Heart left ventricle (tissue), 16 donors: ENCODE measurements around the gene CHST11. TPM values are rescaled to one million over a fixed set of nuclear protein-coding genes. Genes with fewer than 3 reads are reported as not detected.
A peak's percentile ranks its signal among the peaks of the same experiment; 100 is the strongest.

Experiments used
- ATAC-seq, 4 donors: fragments of 200-7000 bp; cut with Tn5 transposase; one replicate each; pipeline ENCODE4 v1.9.1; 2020 to 2022; ENCODE audit warnings: moderate library complexity in 4 of 4, mild to moderate bottlenecking in 3 of 4, moderate number of reproducible peaks in 1 of 4
- DNase-seq, 5 donors: peaks; one replicate each; pipeline ENCODE4 v3.0.0-alpha.2; 2020
- H3K27ac ChIP-seq, 12 donors: fragments of 200-600 bp; sonication (generic) in 4 of 12; one replicate each; pipeline versions ENCODE4 v1.5.0 to v1.8.0; 2016 to 2022; ENCODE audit warnings: mild to moderate bottlenecking in 2 of 12
- H3K27me3 ChIP-seq, 9 donors: fragments of 200-600 bp; sonication (generic) in 2 of 9; one replicate each; pipeline versions ENCODE4 v1.5.1 to v1.8.0; 2016 to 2022; ENCODE audit warnings: mild to moderate bottlenecking in 3 of 9
- H3K36me3 ChIP-seq, 9 donors: fragments of 200-600 bp; sonication (generic) in 2 of 9; one replicate each; pipeline versions ENCODE4 v1.5.0 to v1.8.0; 2018 to 2022; ENCODE audit warnings: mild to moderate bottlenecking in 2 of 9
- H3K4me1 ChIP-seq, 12 donors: fragments of 200-600 bp; sonication (generic) in 4 of 12; one replicate each; pipeline versions ENCODE4 v1.5.0 to v1.8.0; 2016 to 2022; ENCODE audit warnings: mild to moderate bottlenecking in 3 of 12
- H3K4me3 ChIP-seq, 12 donors: fragments of 200-600 bp; sonication (generic) in 4 of 12; one replicate each; pipeline versions ENCODE4 v1.5.0 to v1.8.0; 2017 to 2022; ENCODE audit warnings: mild to moderate bottlenecking in 9 of 12, moderate library complexity in 4 of 12
- H3K9me3 ChIP-seq, 12 donors: fragments of 200-600 bp; sonication (generic) in 4 of 12; one replicate each; pipeline versions ENCODE4 v1.5.0 to v1.8.0; 2016 to 2022; ENCODE audit warnings: mild to moderate bottlenecking in 1 of 12
- CTCF ChIP-seq, 12 donors: fragments of 200-600 bp; sonication (generic) in 4 of 12; IDR thresholded peaks; one replicate each; pipeline versions ENCODE4 v1.5.0 to v1.8.0; 2018 to 2022; ENCODE audit warnings: antibody characterized with exemption in 12 of 12, mild to moderate bottlenecking in 5 of 12
- POLR2A ChIP-seq, 2 donors: fragments of 450-650 bp; IDR thresholded peaks; one replicate each; pipeline ENCODE4 v1.6.1; 2017; ENCODE audit warnings: antibody characterized with exemption in 2 of 2, mild to moderate bottlenecking in 2 of 2, moderate library complexity in 2 of 2
- WGBS, 4 donors: extraction: QIAGEN DNeasy Blood & Tissue Kit in 2 of 4; methylation state at CpG; one replicate each; pipeline versions ENCODE4 v1.1.5 to v1.1.7; 2013 to 2018; 5-methylcytosine and 5-hydroxymethylcytosine counted together
- intact Hi-C, 10 donors: fragments of 100-400 bp; cut with DNase I; formaldehyde crosslinking; loops; one replicate each; pipeline versions ENCODE4 v1.11.1 to v1.14.2; 2022
- polyA plus RNA-seq, 2 donors: library from polyadenylated mRNA; stranded (reverse); fragments of 200-250 nt; gene quantifications; one replicate each; pipeline ENCODE4 v1.2.3, GENCODE V29; 2013
- total RNA-seq, 9 donors: library from RNA; depleted of rRNA in 2 of 9; stranded (reverse); fragments of >200 nt in 2 of 9; fragmentation: NEBNext Ultra II Directional in 3 of 9; extraction: Animal tissue kit (Norgen Biotek cat#: 25700) in 3 of 9; gene quantifications; one replicate each; pipeline versions ENCODE4 v1.1.0 to v1.2.4, GENCODE V29; 2016 to 2023
- donor health status: ischemic (EF 13 %, LVEDD 7.1; RV severe dilation, severe dysfunction).
- donor health status: healthy with polysubstance abuse.
- donor health status: DM: no; HTN: yes; CAD: no.
- donor health status: DM: no; HTN: no; CAD: no.
- donor health status: ischemic (EF 25% LVEDD 6.9; RV normal size, moderate dysfunction).
- donor health status: ischemic (EF 25% LVEDD 5.7; RV mildly dilated, moderate dysfunction).
- donor health status: healthy.
- donor health status: DM: yes; HTN: yes; CAD: no.
- donor health status: ischemic (EF 35%, LVEDD 5.7; RV mildly dilated, moderate dysfunction).
- donor health status: nonischemic (EF 11% LVEDD 7.7; RV severe dilation, severe dysfunction).
- donor health status: DM: yes; HTN: yes; CAD: no.
- donor health status: PGD.
- donor health status: ischemic (EF 29% LVEDD 5.4; RV normal size, mild dysfunction).
- donor health status: nonischemic (EF 23%, LVEDD 6.1; RV moderate dilation, normal function).

Gene CHST11
- total and polyA plus RNA-seq, 11 donors = 1.1 to 16.9 (median 3.4) TPM

- TF ChIP-seq CTCF (IDR thresholded peaks at IDR 0.05) (no peak), POLR2A (IDR thresholded peaks at IDR 0.05) (no peak)
Observed at GRCh38 chr12:104488374-104488773, 31.6 kb downstream of the CHST11 start.

GRCh38 chr12:104490186-104490585 lies 33.4 kb downstream of the CHST11 start:
- Histone ChIP-seq H3K4me1 (peaks cover 0 to 82% (median 10%) of the 10 kb centered on the region in 12 donors), H3K27me3 (no peaks in the 10 kb centered on the region), H3K4me3 (no peak overlapping the region), H3K27ac (no peak overlapping the region), H3K9me3 (no peaks in the 10 kb centered on the region), H3K36me3 (no peaks in the 10 kb centered on the region)
- TF ChIP-seq CTCF (IDR thresholded peaks at IDR 0.05) = no peak
- no peak for TF ChIP-seq POLR2A (IDR thresholded peaks at IDR 0.05)
- intact Hi-C loops = no loop called here
- 91 to 92% (median 92%) methylated on average over 4 of the region's 4 CpGs for WGBS, 4 donors
- ATAC-seq (no peak), DNase-seq (no peak)

More at GRCh38 chr12:104488374-104488773, 31.6 kb downstream of the CHST11 start:
- Histone ChIP-seq H3K4me1 (peaks cover 0 to 78% (median 9%) of the 10 kb centered on the region in 12 donors), H3K27me3 (no peaks in the 10 kb centered on the region), H3K9me3 (no peaks in the 10 kb centered on the region), H3K36me3 (no peaks in the 10 kb centered on the region), H3K4me3 (no peak overlapping the region), H3K27ac (no peak overlapping the region)
- 86 to 96% (median 93%) methylated on average over 13 of the region's 13 CpGs for WGBS, 4 donors
- no peak for ATAC-seq
- intact Hi-C loops = loop anchor here in 1 of 10 donors (2.0 kb wide), 1 partner anchor 56 kb away; no protein-coding TSS in a partner anchor
- DNase-seq = no peak

GRCh38 chr12:104490850-104491249 lies 34.1 kb downstream of the CHST11 start:
- peak overlapping the region in 1 of 12 donors; percentile 8 for H3K27ac ChIP-seq
- intact Hi-C loops = no loop called here
- H3K4me1 ChIP-seq = peaks cover 0 to 82% (median 14%) of the 10 kb centered on the region in 12 donors
- H3K4me3 ChIP-seq = no peak overlapping the region
- DNase-seq = no peak
- no peak for ATAC-seq
- no peaks in the 10 kb centered on the region for H3K27me3 ChIP-seq
- no peak for TF ChIP-seq POLR2A (IDR thresholded peaks at IDR 0.05)
- TF ChIP-seq CTCF (IDR thresholded peaks at IDR 0.05) = no peak
- H3K9me3 ChIP-seq = no peaks in the 10 kb centered on the region
- H3K36me3 ChIP-seq = no peaks in the 10 kb centered on the region
- 82 to 97% (median 89%) methylated on average over 3 of the region's 3 CpGs for WGBS, 4 donors

- no peak for ATAC-seq
- H3K9me3 ChIP-seq = no peaks in the 10 kb centered on the region
- H3K27ac ChIP-seq = peak overlapping the region in 4 of 12 donors; percentile 8 to 80 (median 40)
- no peaks in the 10 kb centered on the region for H3K27me3 ChIP-seq
- WGBS, 4 donors = 94 to 99% (median 97%) methylated on average over 7 of the region's 7 CpGs
- H3K36me3 ChIP-seq = no peaks in the 10 kb centered on the region
- no peak overlapping the region for H3K4me3 ChIP-seq
- no peak for DNase-seq
- TF ChIP-seq CTCF (IDR thresholded peaks at IDR 0.05) = no peak
- no peak for TF ChIP-seq POLR2A (IDR thresholded peaks at IDR 0.05)
- intact Hi-C loops = no loop called here
- peaks cover 0 to 83% (median 13%) of the 10 kb centered on the region in 12 donors for H3K4me1 ChIP-seq
Observed at GRCh38 chr12:104493496-104493895, 36.7 kb downstream of the CHST11 start.
